OCI-LY3 (cell line): ENCODE measurements around the gene RBM23.

Source experiments
- EZH2phosphoT487 ChIP-seq: fragments of 200-600 bp; shearing (Covaris generic); IDR thresholded peaks from 2 replicates; pipeline ENCODE4 v1.6.1; 2018; ENCODE audit warnings: antibody characterized with exemption, mixed run types, low read depth
- TF ChIP-seq, protein P1 (sequence below): fragments of 200-600, 300-600 bp; sonication (generic); IDR thresholded peaks from 2 replicates; pipeline ENCODE4 v1.5.1; 2014; ENCODE audit warnings: antibody characterized with exemption, low read length, low read depth

DNA sequence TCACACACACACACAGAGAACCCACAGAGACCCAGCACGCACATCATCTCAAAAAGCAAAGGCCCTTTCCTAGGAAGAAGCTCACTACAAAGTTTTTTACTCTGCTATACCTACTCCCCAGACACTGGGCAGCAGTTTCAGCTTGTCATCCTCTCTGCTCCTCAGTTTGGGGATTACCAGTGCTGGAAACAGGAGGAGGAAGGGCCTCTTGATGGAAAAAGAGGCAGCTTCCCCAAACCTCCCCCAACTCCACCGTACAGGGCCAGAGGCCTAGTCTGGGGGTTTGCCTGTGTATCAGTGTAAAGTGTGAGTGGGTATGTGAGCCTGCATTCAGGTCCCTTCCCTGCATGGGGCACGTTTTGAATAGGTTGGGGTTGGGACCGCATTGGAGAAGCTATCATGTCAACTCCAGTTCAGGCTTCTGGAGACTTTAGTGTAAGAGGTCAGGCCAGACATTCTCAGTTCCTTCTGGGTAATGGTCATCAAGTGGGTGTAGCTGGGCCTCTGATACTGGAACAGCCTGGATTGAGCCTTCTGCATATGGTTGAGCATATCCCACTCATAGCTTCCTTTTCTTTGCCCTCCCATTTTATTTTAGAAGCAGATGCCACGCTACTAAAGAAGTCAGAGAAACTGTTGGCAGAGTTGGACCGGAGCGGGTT lies 34.7 kb downstream of the RBM23 start:
- TF ChIP-seq, protein P1, sequence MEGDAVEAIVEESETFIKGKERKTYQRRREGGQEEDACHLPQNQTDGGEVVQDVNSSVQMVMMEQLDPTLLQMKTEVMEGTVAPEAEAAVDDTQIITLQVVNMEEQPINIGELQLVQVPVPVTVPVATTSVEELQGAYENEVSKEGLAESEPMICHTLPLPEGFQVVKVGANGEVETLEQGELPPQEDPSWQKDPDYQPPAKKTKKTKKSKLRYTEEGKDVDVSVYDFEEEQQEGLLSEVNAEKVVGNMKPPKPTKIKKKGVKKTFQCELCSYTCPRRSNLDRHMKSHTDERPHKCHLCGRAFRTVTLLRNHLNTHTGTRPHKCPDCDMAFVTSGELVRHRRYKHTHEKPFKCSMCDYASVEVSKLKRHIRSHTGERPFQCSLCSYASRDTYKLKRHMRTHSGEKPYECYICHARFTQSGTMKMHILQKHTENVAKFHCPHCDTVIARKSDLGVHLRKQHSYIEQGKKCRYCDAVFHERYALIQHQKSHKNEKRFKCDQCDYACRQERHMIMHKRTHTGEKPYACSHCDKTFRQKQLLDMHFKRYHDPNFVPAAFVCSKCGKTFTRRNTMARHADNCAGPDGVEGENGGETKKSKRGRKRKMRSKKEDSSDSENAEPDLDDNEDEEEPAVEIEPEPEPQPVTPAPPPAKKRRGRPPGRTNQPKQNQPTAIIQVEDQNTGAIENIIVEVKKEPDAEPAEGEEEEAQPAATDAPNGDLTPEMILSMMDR, result no peak
- TF ChIP-seq EZH2phosphoT487, result no peak
